Upper lobe of left lung (tissue), 6 donors: ENCODE results near the gene SLC25A24. TPM values are rescaled to one million over a fixed set of nuclear protein-coding genes. Genes with fewer than 3 reads are reported as not detected.

ENCODE experiments used
- ATAC-seq, 2 donors: fragments of 200-7000 bp; cut with Tn5 transposase; one replicate each; pipeline ENCODE4 v1.9.1; 2022; ENCODE audit warnings: mild to moderate bottlenecking in 2 of 2, moderate library complexity in 2 of 2; ENCODE audit not compliant: low FRiP score in 2 of 2
- DNase-seq, 2 donors: peaks; one replicate each; pipeline ENCODE4 v3.0.0-alpha.2; 2019 to 2020
- H3K27ac ChIP-seq, 4 donors: fragments of 200-600 bp; sonication (generic); one replicate each; pipeline ENCODE4 v1.5.1; 2016 to 2019
- H3K27me3 ChIP-seq, 4 donors: fragments of 200-600 bp; sonication (generic); one replicate each; pipeline ENCODE4 v1.5.1; 2017 to 2019
- H3K36me3 ChIP-seq, 4 donors: fragments of 200-600 bp; sonication (generic); one replicate each; pipeline ENCODE4 v1.5.1; 2016 to 2019
- H3K4me1 ChIP-seq, 4 donors: fragments of 200-600 bp; sonication (generic); one replicate each; pipeline ENCODE4 v1.5.1; 2018 to 2019
- H3K4me3 ChIP-seq, 4 donors: fragments of 200-600 bp; sonication (generic); one replicate each; pipeline ENCODE4 v1.5.1; 2017 to 2019; ENCODE audit warnings: mild to moderate bottlenecking in 2 of 4, moderate library complexity in 1 of 4
- H3K9me3 ChIP-seq, 4 donors: fragments of 200-600 bp; sonication (generic); one replicate each; pipeline ENCODE4 v1.5.1; 2018 to 2019
- EP300 ChIP-seq, 4 donors: sonication (generic); formaldehyde crosslinking; IDR thresholded peaks; one replicate each; pipeline ENCODE4 v1.5.1; 2017; ENCODE audit warnings: antibody characterized with exemption in 4 of 4, control low read depth in 2 of 4
- POLR2A ChIP-seq, 4 donors: fragments of 450-650 bp; IDR thresholded peaks; one replicate each; pipeline ENCODE4 v1.5.1; 2016 to 2017; ENCODE audit warnings: antibody characterized with exemption in 4 of 4, mild to moderate bottlenecking in 2 of 4
- POLR2AphosphoS5 ChIP-seq, 2 donors: sonication (generic); formaldehyde crosslinking; IDR thresholded peaks; one replicate each; pipeline ENCODE4 v1.5.1; 2017; ENCODE audit warnings: antibody characterized with exemption in 2 of 2
- WGBS, 2 donors: methylation state at CpG; one replicate each; pipeline ENCODE4 v1.1.5; 2017 to 2018; 5-methylcytosine and 5-hydroxymethylcytosine counted together
- total RNA-seq, 6 donors: library from RNA; depleted of rRNA in 4 of 6; stranded (reverse); fragments of >200 nt in 4 of 6; gene quantifications; one replicate each; pipeline versions ENCODE4 v1.1.0 to v1.2.1, GENCODE V29; 2016 to 2021
- TF ChIP-seq, protein P1 (sequence below), 6 experiments: fragments of 450-650 bp in 4 of 6; fragments of 200-600 bp in 2 of 6; sonication (generic) in 2 of 6; IDR thresholded peaks; one replicate each; pipeline ENCODE4 v1.5.1; 2016 to 2019; ENCODE audit warnings: antibody characterized with exemption in 6 of 6
- donor health status: DM: no; HTN: no; CAD: no; lungs with moderate emphysema.
- donor health status: DM: no; HTN: yes; CAD: no; lungs with severe emphysema.

SLC25A24 gene
- total RNA-seq, 6 donors from 2014 or later, result 28.6 to 96.7 (median 42.5) TPM

DNA sequence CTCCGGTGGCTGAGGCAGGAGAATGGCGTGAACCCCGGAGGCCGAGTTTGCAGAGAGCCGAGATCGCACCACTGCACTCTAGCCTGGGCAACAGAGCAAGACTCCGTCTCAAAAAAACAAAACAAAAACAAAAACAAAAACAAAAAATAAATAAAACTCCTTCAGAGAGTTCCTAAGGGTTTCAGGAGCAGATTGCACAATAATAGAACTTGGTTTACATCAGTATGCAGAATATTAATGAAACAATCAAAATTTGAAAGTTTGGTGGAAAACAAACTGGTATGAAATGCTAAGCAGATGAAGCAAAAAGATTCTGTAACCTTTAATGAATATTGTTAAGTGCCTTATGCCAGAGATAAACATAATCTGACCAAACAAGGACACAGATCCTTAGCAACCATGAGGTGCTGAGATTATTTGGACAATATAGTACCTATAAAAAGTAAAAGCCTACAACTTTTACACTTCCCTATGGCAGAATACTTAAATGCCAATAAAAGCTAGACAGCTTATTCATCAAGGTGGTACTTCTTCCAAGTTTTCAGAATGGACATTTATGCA is 41.2 kb downstream of the SLC25A24 start:
- no peak overlapping the region for H3K4me3 ChIP-seq
- H3K27me3 ChIP-seq, result no peaks in the 10 kb centered on the region
- no peaks in the 10 kb centered on the region for H3K4me1 ChIP-seq
- no peak for DNase-seq
- TF ChIP-seq, protein P1, sequence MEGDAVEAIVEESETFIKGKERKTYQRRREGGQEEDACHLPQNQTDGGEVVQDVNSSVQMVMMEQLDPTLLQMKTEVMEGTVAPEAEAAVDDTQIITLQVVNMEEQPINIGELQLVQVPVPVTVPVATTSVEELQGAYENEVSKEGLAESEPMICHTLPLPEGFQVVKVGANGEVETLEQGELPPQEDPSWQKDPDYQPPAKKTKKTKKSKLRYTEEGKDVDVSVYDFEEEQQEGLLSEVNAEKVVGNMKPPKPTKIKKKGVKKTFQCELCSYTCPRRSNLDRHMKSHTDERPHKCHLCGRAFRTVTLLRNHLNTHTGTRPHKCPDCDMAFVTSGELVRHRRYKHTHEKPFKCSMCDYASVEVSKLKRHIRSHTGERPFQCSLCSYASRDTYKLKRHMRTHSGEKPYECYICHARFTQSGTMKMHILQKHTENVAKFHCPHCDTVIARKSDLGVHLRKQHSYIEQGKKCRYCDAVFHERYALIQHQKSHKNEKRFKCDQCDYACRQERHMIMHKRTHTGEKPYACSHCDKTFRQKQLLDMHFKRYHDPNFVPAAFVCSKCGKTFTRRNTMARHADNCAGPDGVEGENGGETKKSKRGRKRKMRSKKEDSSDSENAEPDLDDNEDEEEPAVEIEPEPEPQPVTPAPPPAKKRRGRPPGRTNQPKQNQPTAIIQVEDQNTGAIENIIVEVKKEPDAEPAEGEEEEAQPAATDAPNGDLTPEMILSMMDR (IDR thresholded peaks at IDR 0.05), result no peak
- TF ChIP-seq POLR2AphosphoS5 (IDR thresholded peaks at IDR 0.05) (no peak), EP300 (IDR thresholded peaks at IDR 0.05) (no peak), POLR2A (IDR thresholded peaks at IDR 0.05) (no peak)
- WGBS, 2 donors, result 93 to 97% methylated on average over 7 of the region's 7 CpGs
- H3K9me3 ChIP-seq, result no peaks in the 10 kb centered on the region
- no peak for ATAC-seq
- H3K27ac ChIP-seq, result no peak overlapping the region
- H3K36me3 ChIP-seq, result peaks cover 0 to 55% (median 15%) of the 10 kb centered on the region in 4 donors

DNA sequence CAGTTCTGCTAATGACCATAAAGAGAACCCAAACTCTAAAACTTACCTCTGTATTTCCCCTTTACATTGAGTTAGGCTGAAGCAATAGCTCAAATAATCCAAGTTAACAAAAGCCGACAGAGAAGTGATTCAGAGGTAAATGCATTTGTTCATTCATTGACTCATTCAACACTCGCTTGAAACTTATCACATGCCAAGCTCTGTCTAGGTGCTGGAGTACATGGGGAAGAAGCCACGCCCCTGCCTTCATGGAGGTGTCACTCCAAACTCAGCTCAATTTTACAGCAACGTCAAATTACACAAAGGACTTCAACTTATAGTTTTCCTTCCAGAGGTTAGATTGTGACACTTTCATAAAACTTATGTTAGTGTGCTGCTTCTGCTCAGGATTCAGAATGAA is 45.8 kb downstream of the SLC25A24 start:
- Histone ChIP-seq H3K27me3 (no peaks in the 10 kb centered on the region), H3K4me1 (no peaks in the 10 kb centered on the region), H3K36me3 (peaks cover 0 to 91% (median 38%) of the 10 kb centered on the region in 4 donors), H3K4me3 (no peak overlapping the region), H3K27ac (no peak overlapping the region), H3K9me3 (no peaks in the 10 kb centered on the region)
- DNase-seq, result no peak
- no peak for ATAC-seq
- TF ChIP-seq, protein P1 (IDR thresholded peaks at IDR 0.05), result no peak
- TF ChIP-seq EP300 (IDR thresholded peaks at IDR 0.05) (no peak), POLR2AphosphoS5 (IDR thresholded peaks at IDR 0.05) (no peak), POLR2A (IDR thresholded peaks at IDR 0.05) (no peak)
- WGBS, 2 donors, result 68 to 87% methylated on average over 4 of the region's 4 CpGs

DNA sequence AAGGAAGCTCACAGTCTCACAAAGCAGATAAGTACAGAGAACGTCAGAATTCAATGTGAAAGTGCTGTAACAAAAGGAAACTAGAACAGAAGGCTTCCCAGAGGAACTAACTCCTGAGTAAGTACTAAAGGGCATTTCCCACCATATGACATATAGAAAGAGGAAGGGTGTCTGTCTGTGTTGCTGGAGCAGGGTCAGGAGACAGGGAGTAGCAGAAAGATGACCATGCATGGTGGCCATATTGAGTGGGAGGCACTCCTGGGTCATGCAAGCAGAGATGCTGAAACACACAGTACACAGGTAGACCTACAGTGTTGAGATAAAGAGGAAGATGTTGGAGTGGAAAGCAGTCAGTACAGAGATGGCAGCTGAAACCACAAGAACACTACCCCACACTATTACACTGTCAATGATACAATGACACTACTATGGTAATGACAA is 47.3 kb downstream of the SLC25A24 start:
- ATAC-seq (peak; percentile 43 to 68), DNase-seq (peak in 1 of 2 donors; percentile 27)
- H3K27ac ChIP-seq, result peak overlapping the region in 1 of 4 donors; percentile 23
- no peak overlapping the region for H3K4me3 ChIP-seq
- H3K36me3 ChIP-seq, result peaks cover 7 to 100% (median 50%) of the 10 kb centered on the region in 4 donors
- no peaks in the 10 kb centered on the region for H3K27me3 ChIP-seq
- no peak for TF ChIP-seq POLR2A (IDR thresholded peaks at IDR 0.05)
- TF ChIP-seq POLR2AphosphoS5 (IDR thresholded peaks at IDR 0.05), result no peak
- TF ChIP-seq EP300 (IDR thresholded peaks at IDR 0.05), result peak in 1 of 4 donors; percentile 4
- TF ChIP-seq, protein P1 (IDR thresholded peaks at IDR 0.05), result no peak
- no peaks in the 10 kb centered on the region for H3K9me3 ChIP-seq
- 66 to 90% methylated on average over 1 of the region's 1 CpG for WGBS, 2 donors
- no peaks in the 10 kb centered on the region for H3K4me1 ChIP-seq

DNA sequence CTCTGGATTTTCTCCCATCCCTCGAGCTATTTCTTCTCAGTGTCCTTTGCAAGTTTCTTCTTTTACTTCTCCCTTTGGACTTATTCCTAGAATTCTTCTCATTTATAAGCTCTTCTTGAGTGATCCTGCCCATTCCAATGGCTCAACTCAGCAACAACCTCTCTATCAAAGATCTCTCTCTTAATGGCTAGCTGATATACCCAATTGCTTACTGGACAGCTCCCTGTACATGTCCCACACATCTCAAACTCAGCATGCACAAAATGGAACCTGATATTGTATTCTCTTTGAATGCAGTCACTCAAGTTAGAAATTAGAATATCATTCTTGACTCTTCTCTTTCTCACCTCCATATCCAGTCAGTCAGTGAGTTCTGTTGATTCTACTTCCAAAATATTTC is 48.6 kb downstream of the SLC25A24 start:
- H3K4me1 ChIP-seq, result no peaks in the 10 kb centered on the region
- H3K9me3 ChIP-seq, result no peaks in the 10 kb centered on the region
- peaks cover 13 to 100% (median 61%) of the 10 kb centered on the region in 4 donors for H3K36me3 ChIP-seq
- H3K4me3 ChIP-seq, result no peak overlapping the region
- WGBS, 2 donors, result 92 to 96% methylated on average over 1 of the region's 1 CpG
- ATAC-seq, result no peak
- no peak overlapping the region for H3K27ac ChIP-seq
- no peak for TF ChIP-seq POLR2A (IDR thresholded peaks at IDR 0.05)
- TF ChIP-seq EP300 (IDR thresholded peaks at IDR 0.05), result no peak
- TF ChIP-seq POLR2AphosphoS5 (IDR thresholded peaks at IDR 0.05), result no peak
- TF ChIP-seq, protein P1 (IDR thresholded peaks at IDR 0.05), result no peak
- no peaks in the 10 kb centered on the region for H3K27me3 ChIP-seq
- no peak for DNase-seq
